IgD-negative memory B cell (primary cell): ENCODE measurements around the gene STPG1. TPM values are rescaled to one million over a fixed set of nuclear protein-coding genes. Genes with fewer than 3 reads are reported as not detected.
A peak's percentile ranks its signal among the peaks of the same experiment; 100 is the strongest.

Experiments
- H3K27ac Mint-ChIP-seq, 3 donors: one replicate each; pipeline ENCODE4 v1.8.0; 2020 to 2022; ENCODE audit warnings: mild to moderate bottlenecking in 3 of 3, mixed read lengths in 3 of 3, moderate library complexity in 1 of 3
- H3K27me3 Mint-ChIP-seq: one replicate; pipeline ENCODE4 v1.8.0; 2021; ENCODE audit warnings: mixed read lengths
- H3K36me3 Mint-ChIP-seq: one replicate; pipeline ENCODE4 v1.8.0; 2020; ENCODE audit warnings: mild to moderate bottlenecking, mixed read lengths
- H3K4me1 Mint-ChIP-seq, 3 donors: one replicate each; pipeline ENCODE4 v1.8.0; 2020 to 2022; ENCODE audit warnings: mixed read lengths in 3 of 3, mild to moderate bottlenecking in 1 of 3
- H3K4me3 Mint-ChIP-seq, 4 donors: one replicate each; pipeline ENCODE4 v1.8.0; 2020 to 2022; ENCODE audit warnings: mild to moderate bottlenecking in 4 of 4, mixed read lengths in 4 of 4, moderate library complexity in 3 of 4
- H3K9me3 Mint-ChIP-seq, 3 donors: one replicate each; pipeline ENCODE4 v1.8.0; 2020 to 2021; ENCODE audit warnings: mixed read lengths in 3 of 3, mild to moderate bottlenecking in 1 of 3
- polyA plus RNA-seq: library from polyadenylated mRNA; unstranded; fragments of 300-500 nt; fragmentation: Illumina TruSeq; gene quantifications from one replicate; pipeline ENCODE4 v1.2.3, GENCODE V29; 2021

Gene STPG1
- polyA plus RNA-seq, 1 donor from 2014 or later = 5.8 TPM

- Mint-ChIP-seq H3K27ac (peak overlapping the region; percentile 87 to 96 (median 96)), H3K4me1 (peaks cover 35 to 37% (median 37%) of the 10 kb centered on the region in 3 donors), H3K9me3 (no peaks in the 10 kb centered on the region), H3K27me3 (no peaks in the 10 kb centered on the region), H3K4me3 (peak overlapping the region in 3 of 4 donors; percentile 52 to 92 (median 87)), H3K36me3 (no peaks in the 10 kb centered on the region)
Measured at GRCh38 chr1:24392604-24392946, 21.0 kb downstream of the STPG1 start.

- peaks cover 35 to 37% (median 37%) of the 10 kb centered on the region in 3 donors for H3K4me1 Mint-ChIP-seq
- peaks cover under 1% of the 10 kb centered on the region for H3K36me3 Mint-ChIP-seq
- peak overlapping the region; percentile 52 to 92 (median 79) for H3K4me3 Mint-ChIP-seq
- no peaks in the 10 kb centered on the region for H3K27me3 Mint-ChIP-seq
- H3K27ac Mint-ChIP-seq = peak overlapping the region; percentile 87 to 96 (median 96)
- no peaks in the 10 kb centered on the region for H3K9me3 Mint-ChIP-seq
Measured at GRCh38 chr1:24391882-24392603, 21.5 kb downstream of the STPG1 start.

- peaks cover 2% of the 10 kb centered on the region for H3K36me3 Mint-ChIP-seq
- H3K4me3 Mint-ChIP-seq = peak overlapping the region; percentile 52 to 92 (median 79)
- H3K27ac Mint-ChIP-seq = peak overlapping the region; percentile 87 to 96 (median 96)
- H3K9me3 Mint-ChIP-seq = no peaks in the 10 kb centered on the region
- no peaks in the 10 kb centered on the region for H3K27me3 Mint-ChIP-seq
- peaks cover 38 to 41% (median 39%) of the 10 kb centered on the region in 3 donors for H3K4me1 Mint-ChIP-seq
Measured at GRCh38 chr1:24390924-24391782, 22.4 kb downstream of the STPG1 start.

GRCh38 chr1:24389231-24389678, 24.3 kb downstream of the STPG1 start:
- Mint-ChIP-seq H3K36me3 (peaks cover 2% of the 10 kb centered on the region), H3K4me1 (peaks cover 46 to 55% (median 49%) of the 10 kb centered on the region in 3 donors), H3K27me3 (no peaks in the 10 kb centered on the region), H3K27ac (no peak overlapping the region), H3K4me3 (no peak overlapping the region), H3K9me3 (no peaks in the 10 kb centered on the region)

- H3K27me3 Mint-ChIP-seq = no peaks in the 10 kb centered on the region
- no peaks in the 10 kb centered on the region for H3K9me3 Mint-ChIP-seq
- H3K4me3 Mint-ChIP-seq = no peak overlapping the region
- no peak overlapping the region for H3K27ac Mint-ChIP-seq
- peaks cover 2% of the 10 kb centered on the region for H3K36me3 Mint-ChIP-seq
- H3K4me1 Mint-ChIP-seq = peaks cover 44 to 56% (median 45%) of the 10 kb centered on the region in 3 donors
Measured at GRCh38 chr1:24388331-24388885, 25.2 kb downstream of the STPG1 start.

- no peaks in the 10 kb centered on the region for H3K9me3 Mint-ChIP-seq
- H3K36me3 Mint-ChIP-seq = peaks cover 4% of the 10 kb centered on the region
- H3K4me1 Mint-ChIP-seq = peaks cover 37 to 49% (median 37%) of the 10 kb centered on the region in 3 donors
- no peaks in the 10 kb centered on the region for H3K27me3 Mint-ChIP-seq
- no peak overlapping the region for H3K4me3 Mint-ChIP-seq
- H3K27ac Mint-ChIP-seq = no peak overlapping the region
Measured at GRCh38 chr1:24387636-24388175, 25.9 kb downstream of the STPG1 start.

- peaks cover 30 to 42% (median 30%) of the 10 kb centered on the region in 3 donors for H3K4me1 Mint-ChIP-seq
Measured at GRCh38 chr1:24386931-24387330, 26.7 kb downstream of the STPG1 start.

GRCh38 chr1:24386241-24386640, 27.3 kb downstream of the STPG1 start:
- no peaks in the 10 kb centered on the region for H3K27me3 Mint-ChIP-seq
- peaks cover 8% of the 10 kb centered on the region for H3K36me3 Mint-ChIP-seq
- H3K27ac Mint-ChIP-seq = peak overlapping the region in 2 of 3 donors; percentile 19 to 68

More at GRCh38 chr1:24386931-24387330, 26.7 kb downstream of the STPG1 start:
- H3K9me3 Mint-ChIP-seq = no peaks in the 10 kb centered on the region
- H3K27ac Mint-ChIP-seq = no peak overlapping the region
- peak overlapping the region in 1 of 4 donors; percentile 49 for H3K4me3 Mint-ChIP-seq
- peaks cover 4% of the 10 kb centered on the region for H3K36me3 Mint-ChIP-seq
- H3K27me3 Mint-ChIP-seq = no peaks in the 10 kb centered on the region

GRCh38 chr1:24385160-24385940, 28.2 kb downstream of the STPG1 start:
- H3K9me3 Mint-ChIP-seq = no peaks in the 10 kb centered on the region
- peaks cover 9% of the 10 kb centered on the region for H3K36me3 Mint-ChIP-seq
- H3K27ac Mint-ChIP-seq = peak overlapping the region in 2 of 3 donors; percentile 19 to 68
- H3K27me3 Mint-ChIP-seq = no peaks in the 10 kb centered on the region
- peak overlapping the region in 2 of 4 donors; percentile 14 to 40 for H3K4me3 Mint-ChIP-seq
- peaks cover 22 to 33% (median 24%) of the 10 kb centered on the region in 3 donors for H3K4me1 Mint-ChIP-seq

More at GRCh38 chr1:24386241-24386640, 27.3 kb downstream of the STPG1 start:
- Mint-ChIP-seq H3K4me1 (peaks cover 23 to 35% (median 24%) of the 10 kb centered on the region in 3 donors), H3K4me3 (no peak overlapping the region), H3K9me3 (no peaks in the 10 kb centered on the region)

- H3K36me3 Mint-ChIP-seq = peaks cover 9% of the 10 kb centered on the region
- H3K4me3 Mint-ChIP-seq = peak overlapping the region in 3 of 4 donors; percentile 9 to 83 (median 27)
- H3K4me1 Mint-ChIP-seq = peaks cover 20 to 25% (median 20%) of the 10 kb centered on the region in 3 donors
- H3K9me3 Mint-ChIP-seq = no peaks in the 10 kb centered on the region
- H3K27ac Mint-ChIP-seq = peak overlapping the region; percentile 57 to 96 (median 69)
- H3K27me3 Mint-ChIP-seq = no peaks in the 10 kb centered on the region
Measured at GRCh38 chr1:24384251-24385090, 29.1 kb downstream of the STPG1 start.

GRCh38 chr1:24383381-24383940, 30.1 kb downstream of the STPG1 start:
- H3K27me3 Mint-ChIP-seq = no peaks in the 10 kb centered on the region
- H3K36me3 Mint-ChIP-seq = peaks cover 12% of the 10 kb centered on the region
- peaks cover 20 to 24% (median 20%) of the 10 kb centered on the region in 3 donors for H3K4me1 Mint-ChIP-seq
- H3K27ac Mint-ChIP-seq = no peak overlapping the region
- H3K4me3 Mint-ChIP-seq = no peak overlapping the region
- no peaks in the 10 kb centered on the region for H3K9me3 Mint-ChIP-seq

GRCh38 chr1:24382165-24382577, 31.4 kb downstream of the STPG1 start:
- no peaks in the 10 kb centered on the region for H3K9me3 Mint-ChIP-seq
- H3K4me3 Mint-ChIP-seq = no peak overlapping the region
- H3K36me3 Mint-ChIP-seq = peaks cover 12% of the 10 kb centered on the region
- no peak overlapping the region for H3K27ac Mint-ChIP-seq
- no peaks in the 10 kb centered on the region for H3K27me3 Mint-ChIP-seq
- H3K4me1 Mint-ChIP-seq = peaks cover 20 to 30% (median 20%) of the 10 kb centered on the region in 3 donors

GRCh38 chr1:24381256-24381655, 32.3 kb downstream of the STPG1 start:
- no peak overlapping the region for H3K4me3 Mint-ChIP-seq
- H3K9me3 Mint-ChIP-seq = no peaks in the 10 kb centered on the region
- peak overlapping the region in 1 of 3 donors; percentile 12 for H3K27ac Mint-ChIP-seq
- no peaks in the 10 kb centered on the region for H3K27me3 Mint-ChIP-seq
- H3K36me3 Mint-ChIP-seq = peaks cover 9% of the 10 kb centered on the region
- H3K4me1 Mint-ChIP-seq = peaks cover 17 to 26% (median 20%) of the 10 kb centered on the region in 3 donors
